ENCODE data around the gene BAHD1. TPM values are rescaled to one million over a fixed set of nuclear protein-coding genes. Genes with fewer than 3 reads are reported as not detected.

BAHD1 gene
- total RNA-seq, 4 donors from 2014 or later = 8.8 to 27.4 (median 13.5) TPM

- in situ Hi-C loops (cut with MboI; ENCODE audit: low sequenced_read_pairs in 4 of 4) (loop anchor here in 3 of 4 donors (10.0 to 25.0 kb wide), 3 partner anchors 63 to 376 kb away; partner anchors contain the start of genes RAD51 (in 1 of the 3) and VPS18 (in 1 of the 3)), intact Hi-C loops (cut with DNase I; ENCODE audit: low total_unique reads) (no loop called here)
- peak overlapping the region; percentile 68 to 81 (median 74) for H3K27ac ChIP-seq
- no peaks in the 10 kb centered on the region for H3K36me3 ChIP-seq
- TF ChIP-seq, protein P1, sequence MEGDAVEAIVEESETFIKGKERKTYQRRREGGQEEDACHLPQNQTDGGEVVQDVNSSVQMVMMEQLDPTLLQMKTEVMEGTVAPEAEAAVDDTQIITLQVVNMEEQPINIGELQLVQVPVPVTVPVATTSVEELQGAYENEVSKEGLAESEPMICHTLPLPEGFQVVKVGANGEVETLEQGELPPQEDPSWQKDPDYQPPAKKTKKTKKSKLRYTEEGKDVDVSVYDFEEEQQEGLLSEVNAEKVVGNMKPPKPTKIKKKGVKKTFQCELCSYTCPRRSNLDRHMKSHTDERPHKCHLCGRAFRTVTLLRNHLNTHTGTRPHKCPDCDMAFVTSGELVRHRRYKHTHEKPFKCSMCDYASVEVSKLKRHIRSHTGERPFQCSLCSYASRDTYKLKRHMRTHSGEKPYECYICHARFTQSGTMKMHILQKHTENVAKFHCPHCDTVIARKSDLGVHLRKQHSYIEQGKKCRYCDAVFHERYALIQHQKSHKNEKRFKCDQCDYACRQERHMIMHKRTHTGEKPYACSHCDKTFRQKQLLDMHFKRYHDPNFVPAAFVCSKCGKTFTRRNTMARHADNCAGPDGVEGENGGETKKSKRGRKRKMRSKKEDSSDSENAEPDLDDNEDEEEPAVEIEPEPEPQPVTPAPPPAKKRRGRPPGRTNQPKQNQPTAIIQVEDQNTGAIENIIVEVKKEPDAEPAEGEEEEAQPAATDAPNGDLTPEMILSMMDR (IDR thresholded peaks at IDR 0.05 in 4 of 5, conservative IDR thresholded peaks at IDR 0.05 in 1 of 5) = no peak
- TF ChIP-seq POLR2A (IDR thresholded peaks at IDR 0.05) = no peak
- H3K4me1 ChIP-seq = peaks cover 6 to 19% of the 10 kb centered on the region in 2 donors
- peak overlapping the region; percentile 63 to 73 (median 69) for H3K4me3 ChIP-seq
- no peaks in the 10 kb centered on the region for H3K27me3 ChIP-seq
- H3K9me3 ChIP-seq = no peaks in the 10 kb centered on the region
- ATAC-seq = peak; percentile 71 to 74
- DNase-seq = peak; percentile 39 to 72
Measured at GRCh38 chr15:40511472-40512133, 70.8 kb downstream of the BAHD1 start.

GRCh38 chr15:40512440-40512839, 71.7 kb downstream of the BAHD1 start:
- ATAC-seq (no peak), DNase-seq (no peak)
- no peaks in the 10 kb centered on the region for H3K36me3 ChIP-seq
- no peaks in the 10 kb centered on the region for H3K27me3 ChIP-seq
- TF ChIP-seq POLR2A (IDR thresholded peaks at IDR 0.05) = no peak
- TF ChIP-seq, protein P1 (IDR thresholded peaks at IDR 0.05 in 4 of 5, conservative IDR thresholded peaks at IDR 0.05 in 1 of 5) = no peak
- intact Hi-C loops (cut with DNase I; ENCODE audit: low total_unique reads) (no loop called here), in situ Hi-C loops (cut with MboI; ENCODE audit: low sequenced_read_pairs in 4 of 4) (loop anchor here in 3 of 4 donors (10.0 to 25.0 kb wide), 3 partner anchors 62 to 375 kb away; partner anchors contain the start of genes RAD51 (in 1 of the 3) and VPS18 (in 1 of the 3))
- H3K27ac ChIP-seq = peak overlapping the region; percentile 68 to 81 (median 74)
- peaks cover 3 to 10% of the 10 kb centered on the region in 2 donors for H3K4me1 ChIP-seq
- no peaks in the 10 kb centered on the region for H3K9me3 ChIP-seq
- no peak overlapping the region for H3K4me3 ChIP-seq

DNA sequence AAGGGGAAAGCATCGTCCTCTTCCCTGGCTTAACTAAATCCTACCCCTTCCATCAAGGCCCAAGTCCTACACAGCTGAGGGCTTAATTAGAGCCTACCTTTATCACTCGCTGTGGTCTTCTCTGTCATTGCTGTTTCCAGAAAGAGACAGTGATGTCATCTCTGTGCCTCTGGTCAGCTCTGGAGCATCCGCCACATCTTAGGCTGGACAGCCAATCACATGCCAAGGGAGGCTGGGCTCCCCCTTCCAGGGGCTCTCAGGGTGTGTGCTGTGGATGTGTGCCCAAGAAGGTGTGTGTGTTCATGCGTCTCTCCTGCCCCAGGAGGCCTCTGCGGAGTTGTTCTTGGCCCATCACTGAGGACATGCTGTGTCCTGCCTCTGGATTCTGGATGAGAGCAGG, 72.9 kb downstream of the BAHD1 start:
- TF ChIP-seq POLR2A (IDR thresholded peaks at IDR 0.05) = no peak
- TF ChIP-seq, protein P1 (IDR thresholded peaks at IDR 0.05 in 4 of 5, conservative IDR thresholded peaks at IDR 0.05 in 1 of 5) = no peak
- intact Hi-C loops (cut with DNase I; ENCODE audit: low total_unique reads) = no loop called here
- Histone ChIP-seq H3K27ac (no peak overlapping the region), H3K27me3 (no peaks in the 10 kb centered on the region), H3K4me1 (peaks cover 2 to 8% of the 10 kb centered on the region in 2 donors), H3K4me3 (no peak overlapping the region), H3K9me3 (no peaks in the 10 kb centered on the region), H3K36me3 (no peaks in the 10 kb centered on the region)
- DNase-seq (no peak), ATAC-seq (no peak)
- in situ Hi-C loops (cut with MboI; ENCODE audit: low sequenced_read_pairs in 4 of 4) = loop anchor here in 3 of 4 donors (10.0 to 25.0 kb wide), 3 partner anchors 61 to 374 kb away; partner anchors contain the start of genes RAD51 (in 1 of the 3) and VPS18 (in 1 of the 3)

- Histone ChIP-seq H3K36me3 (no peaks in the 10 kb centered on the region), H3K27ac (no peak overlapping the region), H3K4me3 (no peak overlapping the region), H3K27me3 (no peaks in the 10 kb centered on the region), H3K4me1 (peaks cover 0 to 2% of the 10 kb centered on the region in 2 donors), H3K9me3 (no peaks in the 10 kb centered on the region)
- no peak for DNase-seq
- no peak for ATAC-seq
- TF ChIP-seq, protein P1 (IDR thresholded peaks at IDR 0.05 in 4 of 5, conservative IDR thresholded peaks at IDR 0.05 in 1 of 5) = no peak
- in situ Hi-C loops (cut with MboI; ENCODE audit: low sequenced_read_pairs in 4 of 4) = loop anchor here in 3 of 4 donors (10.0 to 25.0 kb wide), 3 partner anchors 58 to 371 kb away; partner anchors contain the start of genes RAD51 (in 1 of the 3) and VPS18 (in 1 of the 3)
- intact Hi-C loops (cut with DNase I; ENCODE audit: low total_unique reads) = loop anchor here (5.0 kb wide), 1 partner anchor 51 kb away; the partner anchor contains the start of genes CCDC32 and RPUSD2
Measured at GRCh38 chr15:40516322-40516721, 75.6 kb downstream of the BAHD1 start.

Other genes with a start within 250 kb of the BAHD1 start
- gene PAK6, start 201.9 kb upstream of the BAHD1 start, total RNA-seq = 1 to 10 TPM in 3 of 4 donors, not detected in 1; 1.4 to 2.2 (median 1.5) TPM
- not detected for gene ANKRD63, start 157.9 kb upstream of the BAHD1 start, total RNA-seq
- 1 to 10 TPM in 2 of 4 donors, under 1 TPM in 1, not detected in 1; 0.72 to 2.0 (median 1.4) TPM for gene PLCB2, start 133.0 kb upstream of the BAHD1 start, total RNA-seq
- 10 to 100 TPM; 17.2 to 28.1 (median 17.7) TPM for gene INAFM2, start 117.3 kb upstream of the BAHD1 start, total RNA-seq
- 10 to 100 TPM; 14.4 to 55.1 (median 20.5) TPM for gene CCDC9B, start 100.0 kb upstream of the BAHD1 start, total RNA-seq
- 10 to 100 TPM in 1 of 4 donors, not detected in 3; 12.1 TPM for gene PHGR1, start 89.9 kb upstream of the BAHD1 start, total RNA-seq
- gene DISP2, start 82.7 kb upstream of the BAHD1 start, total RNA-seq = under 1 TPM; 0.02 to 0.12 (median 0.06) TPM
- gene KNSTRN, start 58.2 kb upstream of the BAHD1 start, total RNA-seq = 10 to 100 TPM; 10.8 to 30.9 (median 22.1) TPM
- 10 to 100 TPM; 27.4 to 34.1 (median 29.1) TPM for gene IVD, start 35.2 kb upstream of the BAHD1 start, total RNA-seq
- 1 to 10 TPM; 3.0 to 5.2 (median 3.9) TPM for gene CHST14, start 30.0 kb downstream of the BAHD1 start, total RNA-seq
- 10 to 100 TPM; 11.9 to 24.2 (median 17.2) TPM for gene CCDC32, start 124.1 kb downstream of the BAHD1 start, total RNA-seq
- 1 to 10 TPM; 4.5 to 9.1 (median 6.5) TPM for gene RPUSD2, start 128.3 kb downstream of the BAHD1 start, total RNA-seq
- under 1 TPM in 3 of 4 donors, not detected in 1; 0.10 to 0.33 (median 0.33) TPM for gene KNL1, start 153.3 kb downstream of the BAHD1 start, total RNA-seq

Measured in gastrocnemius medialis (tissue), 4 donors.